CD4-positive, alpha-beta T cell (primary cell): ENCODE results near the gene PLEKHN1. TPM values are rescaled to one million over a fixed set of nuclear protein-coding genes. Genes with fewer than 3 reads are reported as not detected.

Experiments used
- ATAC-seq: fragments of 200-7000 bp; cut with Tn5 transposase; one replicate; pipeline ENCODE4 v1.10.0; 2022; ENCODE audit warnings: mild to moderate bottlenecking; ENCODE audit not compliant: poor library complexity
- CTCF ChIA-PET: fragments of 350-600 bp; sonication (Branson Sonifier 250); formaldehyde crosslinking; loops from one replicate; lab custom pipeline; 2021; ENCODE audit warnings: antibody characterized with exemption, inconsistent platforms; lab: Charles Lee
- POLR2A ChIA-PET: fragments of 350-600 bp; sonication (Branson Sonifier 250); formaldehyde crosslinking; loops from one replicate; lab custom pipeline; 2021; ENCODE audit warnings: antibody characterized with exemption, inconsistent platforms; lab: Charles Lee
- DNase-seq, 14 experiments: peaks; one replicate each; pipeline ENCODE4 v3.0.0-alpha.2; 2013 to 2020; ENCODE audit warnings: mixed read lengths in 2 of 14
- H3K27ac ChIP-seq, 2 donors: one replicate each; pipeline versions ENCODE4 v1.5.1 to v1.7.0; 2013; ENCODE audit warnings: low read length in 2 of 2, low read depth in 1 of 2, mild to moderate bottlenecking in 1 of 2
- H3K27me3 ChIP-seq, 2 experiments: 1 replicate in 1 of 2; 2 replicates in 1 of 2; pipeline versions ENCODE4 v1.6.1 to v1.7.0; 2013; ENCODE audit warnings: low read length in 2 of 2, control low read depth in 1 of 2, mild to moderate bottlenecking in 1 of 2, moderate library complexity in 1 of 2; ENCODE audit not compliant: insufficient read depth in 2 of 2, control insufficient read depth in 1 of 2
- H3K36me3 ChIP-seq: one replicate; pipeline ENCODE4 v1.6.1; 2013; ENCODE audit warnings: low read length, control low read depth; ENCODE audit not compliant: insufficient read depth
- H3K4me1 ChIP-seq: one replicate; pipeline ENCODE4 v1.6.1; 2013; ENCODE audit warnings: low read length, control low read depth; ENCODE audit not compliant: insufficient read depth
- H3K4me3 ChIP-seq: one replicate; pipeline ENCODE4 v1.5.1; 2013; ENCODE audit warnings: mild to moderate bottlenecking, low read length, moderate library complexity
- H3K9me3 ChIP-seq, 2 experiments: 1 replicate in 1 of 2; 2 replicates in 1 of 2; pipeline versions ENCODE4 v1.6.1 to v1.7.0; 2013; ENCODE audit warnings: low read length in 2 of 2, mild to moderate bottlenecking in 2 of 2, control low read depth in 1 of 2, moderate library complexity in 1 of 2; ENCODE audit not compliant: control insufficient read depth in 1 of 2, insufficient read depth in 1 of 2
- H3K27ac Mint-ChIP-seq: one replicate; pipeline ENCODE4 v1.8.0; 2020; ENCODE audit warnings: mixed read lengths
- H3K27me3 Mint-ChIP-seq: one replicate; pipeline ENCODE4 v1.8.0; 2021; ENCODE audit warnings: mixed read lengths
- H3K36me3 Mint-ChIP-seq: one replicate; pipeline ENCODE4 v1.8.0; 2021; ENCODE audit warnings: low read depth, mixed read lengths
- H3K4me1 Mint-ChIP-seq: one replicate; pipeline ENCODE4 v1.8.0; 2021; ENCODE audit warnings: low read depth, mixed read lengths
- H3K4me3 Mint-ChIP-seq: one replicate; pipeline ENCODE4 v1.8.0; 2020; ENCODE audit warnings: mild to moderate bottlenecking, mixed read lengths
- H3K9me3 Mint-ChIP-seq: one replicate; pipeline ENCODE4 v1.8.0; 2020; ENCODE audit warnings: mixed read lengths
- CTCF ChIP-seq: fragments of 200-600 bp; IDR thresholded peaks from one replicate; pipeline ENCODE4 v1.8.0; 2022; ENCODE audit warnings: antibody characterized with exemption, mild to moderate bottlenecking
- intact Hi-C, 2 experiments: fragments of 100-400 bp; cut with DNase I in 1 of 2; cut with micrococcal nuclease in 1 of 2; formaldehyde crosslinking; loops; one replicate each; pipeline versions ENCODE4 v1.15.1 to v1.9.0; 2023 to 2025; cut with DNase I, micrococcal nuclease
- total RNA-seq, 174 experiments: library from RNA in 2 of 174; stranded (reverse) in 2 of 174; gene quantifications; one replicate each; pipeline ENCODE4 v1.2.3 and lab custom pipeline; 2021 to 2026

The PLEKHN1 gene
- total RNA-seq, 2 experiments from 2014 or later: 0.69 to 0.95 TPM

- CTCF ChIA-PET: interaction anchor here (0.9 kb wide), 1 partner anchor 19 kb away, joined by 3 read pairs; no protein-coding TSS in a partner anchor
- TF ChIP-seq CTCF: no peak
- ATAC-seq (no peak), DNase-seq (peak in 1 of 14 experiments; percentile 57)
- Histone ChIP-seq H3K4me1 (peaks cover 32% of the 10 kb centered on the region), H3K27me3 (peaks cover 0 to 2% of the 10 kb centered on the region in 2 experiments), H3K27ac (no peak overlapping the region), H3K9me3 (no peaks in the 10 kb centered on the region), H3K36me3 (no peaks in the 10 kb centered on the region), H3K4me3 (no peak overlapping the region)
- peak overlapping the region; percentile 60 for H3K4me3 Mint-ChIP-seq
- H3K9me3 Mint-ChIP-seq: no peaks in the 10 kb centered on the region
- intact Hi-C loops: no loop called here
- peaks cover 5% of the 10 kb centered on the region for H3K27me3 Mint-ChIP-seq
- POLR2A ChIA-PET: interaction anchor here (1.1 kb wide), 1 partner anchor 19 kb away, joined by 3 read pairs; no protein-coding TSS in a partner anchor
- no peak overlapping the region for H3K27ac Mint-ChIP-seq
- H3K36me3 Mint-ChIP-seq: no peaks in the 10 kb centered on the region
- H3K4me1 Mint-ChIP-seq: peaks cover 18% of the 10 kb centered on the region
Observed at GRCh38 chr1:1021010-1021919, 55.0 kb downstream of the PLEKHN1 start.

DNA sequence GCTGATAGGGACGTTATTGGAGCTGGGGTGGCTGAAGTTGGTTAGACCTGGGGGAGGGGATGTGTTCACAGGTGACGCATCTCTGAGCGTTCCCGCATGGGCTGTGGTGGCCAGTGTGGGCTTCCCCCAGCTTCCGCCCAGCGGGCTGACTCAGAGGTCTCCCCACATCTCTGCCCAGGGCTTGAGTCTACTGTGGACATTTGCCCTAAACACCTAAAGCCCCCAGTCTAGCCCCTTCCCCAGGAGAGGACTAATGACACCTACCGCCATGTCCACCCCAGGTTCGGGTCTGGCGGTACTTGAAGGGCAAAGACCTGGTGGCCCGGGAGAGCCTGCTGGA is 55.6 kb downstream of the PLEKHN1 start:
- H3K36me3 Mint-ChIP-seq: no peaks in the 10 kb centered on the region
- no peak overlapping the region for H3K4me3 ChIP-seq
- CTCF ChIA-PET: no interaction called here
- TF ChIP-seq CTCF: no peak
- no peak overlapping the region for H3K27ac ChIP-seq
- no peaks in the 10 kb centered on the region for H3K36me3 ChIP-seq
- DNase-seq (no peak), ATAC-seq (no peak)
- H3K9me3 Mint-ChIP-seq: no peaks in the 10 kb centered on the region
- peaks cover 0 to 2% of the 10 kb centered on the region in 2 experiments for H3K27me3 ChIP-seq
- H3K9me3 ChIP-seq: no peaks in the 10 kb centered on the region
- peak overlapping the region; percentile 60 for H3K4me3 Mint-ChIP-seq
- H3K4me1 ChIP-seq: peaks cover 32% of the 10 kb centered on the region
- intact Hi-C loops: no loop called here
- H3K27ac Mint-ChIP-seq: no peak overlapping the region
- H3K4me1 Mint-ChIP-seq: peaks cover 18% of the 10 kb centered on the region
- POLR2A ChIA-PET: interaction anchor here (1.1 kb wide), 1 partner anchor 18 kb away, joined by 3 read pairs; no protein-coding TSS in a partner anchor
- peaks cover 5% of the 10 kb centered on the region for H3K27me3 Mint-ChIP-seq

DNA sequence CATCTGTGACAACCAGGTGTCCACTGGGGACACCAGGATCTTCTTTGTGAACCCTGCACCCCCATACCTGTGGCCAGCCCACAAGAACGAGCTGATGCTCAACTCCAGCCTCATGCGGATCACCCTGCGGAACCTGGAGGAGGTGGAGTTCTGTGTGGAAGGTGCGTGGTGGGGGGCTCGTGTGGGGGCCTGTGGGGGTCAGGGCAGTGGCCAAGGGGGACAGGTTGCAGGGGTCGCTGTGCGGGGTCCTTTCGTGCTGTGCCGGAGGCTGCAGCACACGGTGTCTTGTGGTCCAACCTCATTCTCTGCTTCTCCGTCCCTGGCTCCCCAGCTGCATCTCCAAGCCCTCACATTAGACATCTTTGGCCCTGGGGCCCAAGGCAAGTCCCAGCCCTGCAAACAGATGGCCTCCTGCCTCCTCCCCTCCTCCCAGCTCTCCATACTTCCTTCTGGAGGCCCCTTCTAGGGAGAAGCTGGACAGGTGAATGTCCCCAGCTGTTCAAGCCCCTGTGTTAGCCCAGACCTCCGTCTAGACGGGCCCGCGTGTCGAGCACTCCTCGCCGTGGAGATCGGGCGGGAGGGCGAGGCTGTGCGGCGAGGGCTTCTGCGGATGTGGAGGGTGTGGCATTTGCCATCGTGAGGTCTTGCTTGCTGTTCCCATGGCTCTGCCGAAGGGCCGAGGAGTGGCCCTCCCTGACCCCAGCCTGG is 56.2 kb downstream of the PLEKHN1 start:
- H3K36me3 Mint-ChIP-seq: no peaks in the 10 kb centered on the region
- peaks cover 30% of the 10 kb centered on the region for H3K4me1 ChIP-seq
- POLR2A ChIA-PET: interaction anchor here (1.1 kb wide), 1 partner anchor 18 kb away, joined by 3 read pairs; no protein-coding TSS in a partner anchor
- peak overlapping the region; percentile 70 for H3K4me3 Mint-ChIP-seq
- CTCF ChIA-PET: no interaction called here
- intact Hi-C loops: no loop called here
- peak overlapping the region; percentile 47 for H3K27ac Mint-ChIP-seq
- no peak for ATAC-seq
- no peak for DNase-seq
- no peak overlapping the region for H3K27ac ChIP-seq
- H3K4me3 ChIP-seq: no peak overlapping the region
- H3K27me3 Mint-ChIP-seq: peaks cover 5% of the 10 kb centered on the region
- no peaks in the 10 kb centered on the region for H3K36me3 ChIP-seq
- no peak for TF ChIP-seq CTCF
- peaks cover 0 to 2% of the 10 kb centered on the region in 2 experiments for H3K27me3 ChIP-seq
- peaks cover 14% of the 10 kb centered on the region for H3K4me1 Mint-ChIP-seq
- no peaks in the 10 kb centered on the region for H3K9me3 Mint-ChIP-seq
- no peaks in the 10 kb centered on the region for H3K9me3 ChIP-seq
